HEK293 (cell line): ENCODE measurements around the gene SORCS3.

ENCODE experiments used
- CTCF ChIA-PET: fragments of 350-600 bp; formaldehyde crosslinking; extraction: SDS; loops from one replicate; lab custom pipeline; 2021; ENCODE audit warnings: antibody characterized with exemption; lab: Yijun Ruan, JAX
- POLR2A ChIA-PET: fragments of 300-600 bp; formaldehyde crosslinking; extraction: SDS; loops from one replicate; lab custom pipeline; 2020; ENCODE audit warnings: antibody characterized with exemption, inconsistent platforms; lab: Yijun Ruan, JAX
- H3K27ac ChIP-seq: fragments of 200-500 bp; sonication (Bioruptor generic); 2 replicates; pipeline ENCODE4 v1.5.1; 2014; ENCODE audit warnings: low read depth, low read length, control low read depth, inconsistent platforms; ENCODE audit errors: extremely low read depth
- H3K36me3 ChIP-seq, 2 experiments: fragments of 200-500 bp in 1 of 2; sonication (Bioruptor generic) in 1 of 2; 1 replicate in 1 of 2; 2 replicates in 1 of 2; pipeline ENCODE4 v1.5.1; 2014 to 2017; ENCODE audit warnings: inconsistent platforms in 2 of 2, low read length in 2 of 2; ENCODE audit not compliant: control insufficient read depth in 2 of 2, insufficient read depth in 1 of 2
- H3K4me1 ChIP-seq: fragments of 200-500 bp; sonication (Bioruptor generic); 2 replicates; pipeline ENCODE4 v1.5.1; 2014; ENCODE audit warnings: mild to moderate bottlenecking, low read length, inconsistent platforms; ENCODE audit not compliant: control insufficient read depth, insufficient read depth
- H3K4me3 ChIP-seq: 2 replicates; pipeline ENCODE4 v1.5.1; 2011; ENCODE audit warnings: low read depth, mild to moderate bottlenecking, control low read depth, low read length, moderate library complexity
- H3K9me3 ChIP-seq: fragments of 200-500 bp; sonication (Bioruptor generic); 2 replicates; pipeline ENCODE4 v1.5.1; 2014; ENCODE audit warnings: low read depth, low read length, inconsistent platforms; ENCODE audit not compliant: control insufficient read depth, insufficient read depth
- PRDM10 ChIP-seq: fragments of 450-650 bp; formaldehyde crosslinking; IDR thresholded peaks from 2 replicates; pipeline ENCODE4 v1.5.1; 2016; ENCODE audit warnings: missing biosample characterization, missing genetic modification characterization
- PRDM2 ChIP-seq: fragments of 450-650 bp; formaldehyde crosslinking; IDR thresholded peaks from 2 replicates; pipeline ENCODE4 v1.5.1; 2016; ENCODE audit warnings: missing biosample characterization, missing genetic modification characterization, borderline replicate concordance
- ZBTB11 ChIP-seq: fragments of 450-650 bp; formaldehyde crosslinking; conservative IDR thresholded peaks from 2 replicates; pipeline ENCODE4 v1.5.1; 2016; ENCODE audit warnings: low read depth, missing biosample characterization, missing genetic modification characterization
- ZBTB20 ChIP-seq: fragments of 450-650 bp; formaldehyde crosslinking; IDR thresholded peaks from 2 replicates; pipeline ENCODE4 v1.5.1; 2016; ENCODE audit warnings: missing biosample characterization, missing genetic modification characterization
- ZNF10 ChIP-seq: fragments of 450-650 bp; formaldehyde crosslinking; IDR thresholded peaks from 2 replicates; pipeline ENCODE4 v1.5.1; 2017; ENCODE audit warnings: missing biosample characterization, missing genetic modification characterization
- ZNF211 ChIP-seq: fragments of 450-650 bp; formaldehyde crosslinking; IDR thresholded peaks from 2 replicates; pipeline ENCODE4 v1.5.1; 2016; ENCODE audit warnings: low read depth, missing biosample characterization, missing genetic modification characterization
- ZNF302 ChIP-seq: fragments of 450-650 bp; formaldehyde crosslinking; IDR thresholded peaks from 2 replicates; pipeline ENCODE4 v1.5.1; 2016; ENCODE audit warnings: missing biosample characterization, missing genetic modification characterization, low read depth
- ZNF37A ChIP-seq: fragments of 450-650 bp; IDR thresholded peaks from 2 replicates; pipeline ENCODE4 v1.5.1; 2018; ENCODE audit warnings: missing biosample characterization, missing genetic modification characterization
- ZNF449 ChIP-seq: fragments of 450-650 bp; formaldehyde crosslinking; IDR thresholded peaks from 2 replicates; pipeline ENCODE4 v1.5.1; 2017; ENCODE audit warnings: missing biosample characterization, mild to moderate bottlenecking, missing genetic modification characterization, moderate library complexity
- ZNF529 ChIP-seq: fragments of 450-650 bp; formaldehyde crosslinking; IDR thresholded peaks from 2 replicates; pipeline ENCODE4 v1.5.1; 2017; ENCODE audit warnings: missing genetic modification characterization, missing biosample characterization; ENCODE audit not compliant: insufficient replicate concordance
- ZNF555 ChIP-seq: fragments of 450-650 bp; formaldehyde crosslinking; conservative IDR thresholded peaks from 2 replicates; pipeline ENCODE4 v1.5.1; 2017; ENCODE audit warnings: missing biosample characterization, mild to moderate bottlenecking, missing genetic modification characterization, inconsistent platforms

Gene SORCS3

GRCh38 chr10:105268961-105269360 is 627.9 kb downstream of the SORCS3 start (continued):
- TF ChIP-seq PRDM2 (tag by site-specific recombination) (no peak), ZNF302 (tag by site-specific recombination) (no peak), ZNF555 (no peak)

GRCh38 chr10:105269689-105270088 is 628.6 kb downstream of the SORCS3 start:
- POLR2A ChIA-PET, result no interaction called here
- no peak for TF ChIP-seq ZNF211
- no peak for TF ChIP-seq ZNF10
- TF ChIP-seq ZBTB11 (tag by site-specific recombination), result no peak
- no peak for TF ChIP-seq ZBTB20 (tag by site-specific recombination)
- no peak for TF ChIP-seq PRDM10 (tag by site-specific recombination)
- no peak for TF ChIP-seq ZNF449 (tag by site-specific recombination)
- TF ChIP-seq ZNF37A (tag by site-specific recombination), result no peak
- TF ChIP-seq ZNF529 (tag by site-specific recombination), result no peak
- TF ChIP-seq, all 188 proteins: peak for 0
- no peaks in the 10 kb centered on the region for H3K9me3 ChIP-seq
- H3K4me1 ChIP-seq, result no peaks in the 10 kb centered on the region
- no peaks in the 10 kb centered on the region for H3K36me3 ChIP-seq
- H3K4me3 ChIP-seq, result no peak overlapping the region
- CTCF ChIA-PET, result no interaction called here
- no peak overlapping the region for H3K27ac ChIP-seq
